ENCODE data around the gene ALKBH5.

- TF ChIP-seq CTCF (IDR thresholded peaks at IDR 0.05) = no peak
- no peak for TF ChIP-seq POLR2A (IDR thresholded peaks at IDR 0.05)
- no peak for TF ChIP-seq POLR2AphosphoS5 (IDR thresholded peaks at IDR 0.05)
Observed at GRCh38 chr17:18157354-18157985, 26.2 kb upstream of the ALKBH5 start.
